Fibroblast of skin of scalp (primary cell): ENCODE results near the gene ABHD17B.

ENCODE experiments used
- DNase-seq: peaks from one replicate; pipeline ENCODE4 v3.0.0-alpha.2; 2013

Gene ABHD17B

GRCh38 chr9:71876106-71876505 is 34.9 kb downstream of the ABHD17B start:
- no peak for DNase-seq

- DNase-seq = no peak
These were observed 35.6 kb downstream of the ABHD17B start for GRCh38 chr9:71875345-71875744.

GRCh38 chr9:71863631-71864030 is 47.4 kb downstream of the ABHD17B start:
- no peak for DNase-seq

GRCh38 chr9:71861618-71862017 is 49.4 kb downstream of the ABHD17B start:
- no peak for DNase-seq

GRCh38 chr9:71859939-71860338 is 51.1 kb downstream of the ABHD17B start:
- DNase-seq = no peak

- peak; percentile 19 for DNase-seq
These were observed 52.2 kb downstream of the ABHD17B start for GRCh38 chr9:71858812-71859211.

GRCh38 chr9:71858102-71858798 is 52.7 kb downstream of the ABHD17B start:
- DNase-seq = no peak

- DNase-seq = no peak
These were observed 53.8 kb downstream of the ABHD17B start for GRCh38 chr9:71857159-71857558.

GRCh38 chr9:71854811-71855210 is 56.2 kb downstream of the ABHD17B start:
- DNase-seq = no peak

- no peak for DNase-seq
These were observed 57.9 kb downstream of the ABHD17B start for GRCh38 chr9:71853084-71853483.

GRCh38 chr9:71850996-71851395 is 60.0 kb downstream of the ABHD17B start:
- DNase-seq = no peak

- DNase-seq = no peak
These were observed 63.1 kb downstream of the ABHD17B start for GRCh38 chr9:71847892-71848291.

GRCh38 chr9:71844808-71845207 is 66.2 kb downstream of the ABHD17B start:
- DNase-seq = no peak

- DNase-seq = no peak
These were observed 71.3 kb downstream of the ABHD17B start for GRCh38 chr9:71839668-71840067.

GRCh38 chr9:71835596-71835995 is 75.4 kb downstream of the ABHD17B start:
- DNase-seq = no peak

GRCh38 chr9:71830929-71831328 is 80.1 kb downstream of the ABHD17B start:
- DNase-seq = no peak

- DNase-seq = no peak
These were observed 80.8 kb downstream of the ABHD17B start for GRCh38 chr9:71830153-71830552.

GRCh38 chr9:71826279-71826678 is 84.7 kb downstream of the ABHD17B start:
- no peak for DNase-seq

- no peak for DNase-seq
These were observed 86.7 kb downstream of the ABHD17B start for GRCh38 chr9:71824257-71824656.

GRCh38 chr9:71822935-71823334 is 88.1 kb downstream of the ABHD17B start:
- no peak for DNase-seq

- DNase-seq = no peak
These were observed 88.5 kb downstream of the ABHD17B start for GRCh38 chr9:71822456-71822855.

- DNase-seq = no peak
These were observed 89.6 kb downstream of the ABHD17B start for GRCh38 chr9:71821405-71821804.

GRCh38 chr9:71820403-71820921 is 90.5 kb downstream of the ABHD17B start:
- DNase-seq = peak; percentile 27

- peak; percentile 42 for DNase-seq
These were observed 91.8 kb downstream of the ABHD17B start for GRCh38 chr9:71819115-71819739.
